ENCODE measurements around the gene MN1. TPM values are rescaled to one million over a fixed set of nuclear protein-coding genes. Genes with fewer than 3 reads are reported as not detected.

The MN1 gene
- total RNA-seq, 1 donor from 2014 or later: 19.0 TPM

- Mint-ChIP-seq H3K4me3 (peak overlapping the region; percentile 76), H3K36me3 (ENCODE audit: low read depth) (peaks cover 7% of the 10 kb centered on the region), H3K9me3 (no peaks in the 10 kb centered on the region), H3K4me1 (peaks cover 73% of the 10 kb centered on the region), H3K27me3 (ENCODE audit: low read depth) (peaks cover 33% of the 10 kb centered on the region), H3K27ac (ENCODE audit: unreplicated experiment) (peak overlapping the region; percentile 70)
- no peak for TF ChIP-seq CTCF (conservative IDR thresholded peaks at IDR 0.05)
- DNase-seq (ENCODE audit: low read depth, low spot score): no peak
Observed at GRCh38 chr22:27794226-27794625, 7.3 kb downstream of the MN1 start.

- peak overlapping the region; percentile 76 for H3K4me3 Mint-ChIP-seq
- H3K9me3 Mint-ChIP-seq: no peaks in the 10 kb centered on the region
- TF ChIP-seq CTCF (conservative IDR thresholded peaks at IDR 0.05): no peak
- no peak for DNase-seq (ENCODE audit: low read depth, low spot score)
- peaks cover 74% of the 10 kb centered on the region for H3K4me1 Mint-ChIP-seq
- peaks cover 5% of the 10 kb centered on the region for H3K36me3 Mint-ChIP-seq (ENCODE audit: low read depth)
- no peak overlapping the region for H3K27ac Mint-ChIP-seq (ENCODE audit: unreplicated experiment)
- peaks cover 27% of the 10 kb centered on the region for H3K27me3 Mint-ChIP-seq (ENCODE audit: low read depth)
Observed at GRCh38 chr22:27793576-27793975, 8.0 kb downstream of the MN1 start.

GRCh38 chr22:27792452-27793161 is 8.9 kb downstream of the MN1 start:
- no peak for DNase-seq (ENCODE audit: low read depth, low spot score)
- H3K4me3 Mint-ChIP-seq: peak overlapping the region; percentile 23
- H3K4me1 Mint-ChIP-seq: peaks cover 82% of the 10 kb centered on the region
- no peak overlapping the region for H3K27ac Mint-ChIP-seq (ENCODE audit: unreplicated experiment)
- no peaks in the 10 kb centered on the region for H3K9me3 Mint-ChIP-seq
- H3K36me3 Mint-ChIP-seq (ENCODE audit: low read depth): peaks cover 7% of the 10 kb centered on the region
- H3K27me3 Mint-ChIP-seq (ENCODE audit: low read depth): peaks cover 24% of the 10 kb centered on the region
- no peak for TF ChIP-seq CTCF (conservative IDR thresholded peaks at IDR 0.05)

- Mint-ChIP-seq H3K27ac (ENCODE audit: unreplicated experiment) (no peak overlapping the region), H3K9me3 (no peaks in the 10 kb centered on the region), H3K4me1 (peaks cover 85% of the 10 kb centered on the region), H3K36me3 (ENCODE audit: low read depth) (peaks cover 7% of the 10 kb centered on the region), H3K27me3 (ENCODE audit: low read depth) (peaks cover 24% of the 10 kb centered on the region), H3K4me3 (peak overlapping the region; percentile 75)
- DNase-seq (ENCODE audit: low read depth, low spot score): no peak
- TF ChIP-seq CTCF (conservative IDR thresholded peaks at IDR 0.05): no peak
Observed at GRCh38 chr22:27791859-27792241, 9.7 kb downstream of the MN1 start.

- TF ChIP-seq CTCF (conservative IDR thresholded peaks at IDR 0.05): no peak
- H3K27me3 Mint-ChIP-seq (ENCODE audit: low read depth): peaks cover 19% of the 10 kb centered on the region
- peak overlapping the region; percentile 76 for H3K27ac Mint-ChIP-seq (ENCODE audit: unreplicated experiment)
- H3K4me3 Mint-ChIP-seq: peak overlapping the region; percentile 75
- DNase-seq (ENCODE audit: low read depth, low spot score): no peak
- H3K36me3 Mint-ChIP-seq (ENCODE audit: low read depth): peaks cover 7% of the 10 kb centered on the region
- H3K9me3 Mint-ChIP-seq: no peaks in the 10 kb centered on the region
- H3K4me1 Mint-ChIP-seq: peaks cover 86% of the 10 kb centered on the region
Observed at GRCh38 chr22:27791159-27791858, 10.2 kb downstream of the MN1 start.
